ENCODE data around the gene RARG. TPM values are rescaled to one million over a fixed set of nuclear protein-coding genes. Genes with fewer than 3 reads are reported as not detected.

RARG gene
- polyA plus RNA-seq, 3 donors, result 1.8 to 14.6 (median 2.3) TPM

- H3K9me3 ChIP-seq (replicated peaks in 1 of 2; ENCODE audit: control insufficient read depth in 1 of 2, insufficient read depth in 1 of 2, low read length in 2 of 2), result no peaks in the 10 kb centered on the region
- Mint-ChIP-seq H3K36me3 (peaks cover 12 to 23% of the 10 kb centered on the region in 2 donors), H3K4me1 (peaks cover 43% of the 10 kb centered on the region), H3K9me3 (no peaks in the 10 kb centered on the region), H3K4me3 (peak overlapping the region; percentile 94 to 98), H3K27ac (peak overlapping the region; percentile 84 to 97 (median 94)), H3K27me3 (ENCODE audit: low read depth in 3 of 3) (no peaks in the 10 kb centered on the region)
- peaks cover 8 to 22% of the 10 kb centered on the region in 2 donors for H3K36me3 ChIP-seq (replicated peaks in 1 of 2; ENCODE audit: control insufficient read depth in 1 of 2, insufficient read depth in 2 of 2, low read length in 2 of 2)
- TF ChIP-seq CTCF (IDR thresholded peaks at IDR 0.05), result peak; percentile 45
- H3K27me3 ChIP-seq (ENCODE audit: control insufficient read depth in 2 of 2, insufficient read depth in 2 of 2, low read length in 2 of 2), result no peaks in the 10 kb centered on the region
- 0% methylated on average over 37 of the region's 51 CpGs for WGBS (ENCODE audit: insufficient coverage)
- H3K9ac ChIP-seq (ENCODE audit: insufficient read depth, low read length, poor library complexity, severe bottlenecking), result peak overlapping the region; percentile 90
- peak overlapping the region; percentile 99 for H3K4me2 ChIP-seq (replicated peaks; ENCODE audit: extremely low read depth, low read length, poor library complexity, severe bottlenecking)
- H3K27ac ChIP-seq (ENCODE audit: low read depth in 1 of 2, low read length in 2 of 2), result peak overlapping the region; percentile 59 to 93
- H2AFZ ChIP-seq (ENCODE audit: insufficient read depth, low read depth, low read length, poor library complexity, severe bottlenecking), result peak overlapping the region; percentile 95
- peak overlapping the region; percentile 72 to 98 (median 90) for H3K4me3 ChIP-seq (replicated peaks in 1 of 3; ENCODE audit: low read depth in 2 of 3, low read length in 3 of 3)
- intact Hi-C loops (cut with micrococcal nuclease), result loop anchor here (2.0 to 5.0 kb wide), 2 partner anchors 34 to 35 kb away; no protein-coding TSS in a partner anchor
- peaks cover 30 to 45% of the 10 kb centered on the region in 2 donors for H3K4me1 ChIP-seq (ENCODE audit: control insufficient read depth in 1 of 2, insufficient read depth in 2 of 2, low read length in 2 of 2)
- peaks cover 19% of the 10 kb centered on the region for H4K20me1 ChIP-seq (ENCODE audit: insufficient read depth, low read length)
- peaks cover 32% of the 10 kb centered on the region for H3K79me2 ChIP-seq (ENCODE audit: insufficient read depth, low read length)
- peak; percentile 54 to 71 (median 69) for DNase-seq
Observed at GRCh38 chr12:53251477-53252348, 19.7 kb upstream of the RARG start.

- H3K4me3 Mint-ChIP-seq, result no peak overlapping the region
- TF ChIP-seq CTCF (IDR thresholded peaks at IDR 0.05), result no peak
Observed at GRCh38 chr12:53245286-53245685, 13.3 kb upstream of the RARG start.

More at GRCh38 chr12:53245286-53245685, 13.3 kb upstream of the RARG start:
- no peak overlapping the region for H3K9ac ChIP-seq (ENCODE audit: insufficient read depth, low read length, poor library complexity, severe bottlenecking)
- no peak overlapping the region for H3K4me3 ChIP-seq (replicated peaks in 1 of 3; ENCODE audit: low read depth in 2 of 3, low read length in 3 of 3)
- WGBS (ENCODE audit: insufficient coverage), result 80% methylated on average over 1 of the region's 3 CpGs
- no peaks in the 10 kb centered on the region for H3K9me3 ChIP-seq (replicated peaks in 1 of 2; ENCODE audit: control insufficient read depth in 1 of 2, insufficient read depth in 1 of 2, low read length in 2 of 2)
- no peaks in the 10 kb centered on the region for H4K20me1 ChIP-seq (ENCODE audit: insufficient read depth, low read length)
- H2AFZ ChIP-seq (ENCODE audit: insufficient read depth, low read depth, low read length, poor library complexity, severe bottlenecking), result no peak overlapping the region
- peaks cover 0 to 3% of the 10 kb centered on the region in 2 donors for H3K27me3 ChIP-seq (ENCODE audit: control insufficient read depth in 2 of 2, insufficient read depth in 2 of 2, low read length in 2 of 2)
- no peak for DNase-seq
- Mint-ChIP-seq H3K27ac (no peak overlapping the region), H3K27me3 (ENCODE audit: low read depth in 3 of 3) (peaks cover 4 to 12% (median 4%) of the 10 kb centered on the region in 3 donors), H3K36me3 (no peaks in the 10 kb centered on the region), H3K9me3 (peaks cover 0 to 3% (median 0%) of the 10 kb centered on the region in 7 donors), H3K4me1 (peaks cover 14% of the 10 kb centered on the region)
- peaks cover 8 to 12% of the 10 kb centered on the region in 2 donors for H3K4me1 ChIP-seq (ENCODE audit: control insufficient read depth in 1 of 2, insufficient read depth in 2 of 2, low read length in 2 of 2)
- intact Hi-C loops (cut with micrococcal nuclease), result no loop called here
- H3K79me2 ChIP-seq (ENCODE audit: insufficient read depth, low read length), result no peaks in the 10 kb centered on the region
- no peak overlapping the region for H3K4me2 ChIP-seq (replicated peaks; ENCODE audit: extremely low read depth, low read length, poor library complexity, severe bottlenecking)
- H3K27ac ChIP-seq (ENCODE audit: low read depth in 1 of 2, low read length in 2 of 2), result no peak overlapping the region
- no peaks in the 10 kb centered on the region for H3K36me3 ChIP-seq (replicated peaks in 1 of 2; ENCODE audit: control insufficient read depth in 1 of 2, insufficient read depth in 2 of 2, low read length in 2 of 2)

Data from CD14-positive monocyte (primary cell).